Kidney (tissue), 14 donors: ENCODE measurements around the gene MDM2. TPM values are rescaled to one million over a fixed set of nuclear protein-coding genes. Genes with fewer than 3 reads are reported as not detected.

ENCODE experiments used
- DNase-seq, 5 donors: peaks; one replicate each; pipeline ENCODE4 v3.0.0-alpha.2; 2013 to 2020
- FAIRE-seq: peaks from 2 replicates; lab custom pipeline; 2012; peaks lifted over from hg19 to GRCh38; lab: Jason Lieb, UNC
- H3K27ac ChIP-seq, 2 donors: one replicate each; pipeline ENCODE4 v1.7.0; 2013; ENCODE audit warnings: low read depth in 2 of 2, low read length in 2 of 2, inconsistent platforms in 1 of 2
- H3K27me3 ChIP-seq: one replicate; pipeline ENCODE4 v1.7.1; 2013; ENCODE audit warnings: low read length, inconsistent platforms; ENCODE audit not compliant: control insufficient read depth, insufficient read depth
- H3K36me3 ChIP-seq, 3 donors: one replicate each; pipeline versions ENCODE4 v1.7.0 to v1.7.1; 2013; ENCODE audit warnings: low read length in 3 of 3, control low read depth in 1 of 3, inconsistent platforms in 1 of 3; ENCODE audit not compliant: insufficient read depth in 3 of 3, control insufficient read depth in 2 of 3
- H3K4me1 ChIP-seq, 3 donors: one replicate each; pipeline versions ENCODE4 v1.7.0 to v1.7.1; 2013; ENCODE audit warnings: low read length in 3 of 3, inconsistent platforms in 1 of 3, low read depth in 1 of 3; ENCODE audit not compliant: control insufficient read depth in 2 of 3, insufficient read depth in 2 of 3
- H3K4me3 ChIP-seq, 3 donors: one replicate each; pipeline versions ENCODE4 v1.7.0 to v1.8.1; 2013; ENCODE audit warnings: low read length in 3 of 3, control low read depth in 1 of 3, inconsistent platforms in 1 of 3
- H3K9ac ChIP-seq, 3 donors: one replicate each; pipeline versions ENCODE4 v1.7.0 to v1.7.1; 2013; ENCODE audit warnings: low read length in 3 of 3, control low read depth in 1 of 3, inconsistent platforms in 1 of 3
- H3K9me3 ChIP-seq, 3 donors: one replicate each; pipeline versions ENCODE4 v1.7.0 to v1.7.1; 2013; ENCODE audit warnings: low read length in 3 of 3, control low read depth in 1 of 3, inconsistent platforms in 1 of 3; ENCODE audit not compliant: control insufficient read depth in 2 of 3, insufficient read depth in 1 of 3
- intact Hi-C: fragments of 100-400 bp; cut with DNase I; formaldehyde crosslinking; loops from one replicate; pipeline ENCODE4 v1.11.1; 2022
- polyA plus RNA-seq: library from polyadenylated mRNA; stranded (reverse); fragments of 350-450 nt; fragmentation: Illumina TruSeq; extraction: RNeasy Lipid Tissue Mini Kit (QIAGEN cat#74804); gene quantifications from one replicate; pipeline ENCODE4 v1.2.3, GENCODE V29; 2014; ENCODE audit warnings: low read depth, low replicate concordance; ENCODE audit not compliant: insufficient read depth
- total RNA-seq: library from RNA; stranded (reverse); fragmentation: NEBNext Ultra II Directional; extraction: Animal tissue kit (Norgen Biotek cat#: 25700); gene quantifications from one replicate; pipeline ENCODE4 v1.2.1, GENCODE V29; 2021
- TF ChIP-seq, protein P1 (sequence below): IDR thresholded peaks from 3 replicates; pipeline ENCODE4 v1.5.1; 2012; ENCODE audit warnings: mild to moderate bottlenecking, moderate library complexity, borderline replicate concordance; ENCODE audit not compliant: insufficient read depth; ENCODE audit errors: extremely low read depth
- donor health status: control.
- donor health status: control.
- donor health status: control.
- donor health status: control.
- donor health status: control.
- donor health status: DM: yes; HTN: yes; CAD: no.
- donor health status: Normal renal cell carcinoma (clear cell type).

Gene MDM2
- total and polyA plus RNA-seq, 2 donors from 2014 or later: 38.5 to 103 TPM

DNA sequence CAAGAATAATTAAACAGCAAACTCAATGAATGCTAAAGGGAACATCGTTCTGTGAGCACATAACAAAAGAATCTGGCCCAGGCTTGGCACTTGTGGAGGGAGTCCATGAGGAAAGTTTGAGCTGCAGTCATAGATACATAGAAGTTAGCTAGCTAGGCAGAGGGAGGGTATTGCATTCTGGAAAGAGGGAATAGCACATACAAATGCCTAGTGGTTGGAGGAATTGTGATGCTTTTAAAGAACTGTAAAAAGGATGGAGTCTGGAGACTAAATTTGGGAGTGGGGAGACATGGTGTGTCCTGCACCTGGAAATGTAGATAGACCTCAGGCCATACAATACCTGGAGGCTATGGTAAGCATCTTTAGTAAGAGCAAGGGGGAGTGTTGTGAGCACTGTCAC, 38.0 kb upstream of the MDM2 start:
- Histone ChIP-seq H3K9me3 (no peaks in the 10 kb centered on the region), H3K27me3 (no peaks in the 10 kb centered on the region), H3K4me1 (no peaks in the 10 kb centered on the region), H3K4me3 (no peak overlapping the region), H3K36me3 (no peaks in the 10 kb centered on the region), H3K9ac (no peak overlapping the region), H3K27ac (no peak overlapping the region)
- FAIRE-seq: no peak
- TF ChIP-seq, protein P1, sequence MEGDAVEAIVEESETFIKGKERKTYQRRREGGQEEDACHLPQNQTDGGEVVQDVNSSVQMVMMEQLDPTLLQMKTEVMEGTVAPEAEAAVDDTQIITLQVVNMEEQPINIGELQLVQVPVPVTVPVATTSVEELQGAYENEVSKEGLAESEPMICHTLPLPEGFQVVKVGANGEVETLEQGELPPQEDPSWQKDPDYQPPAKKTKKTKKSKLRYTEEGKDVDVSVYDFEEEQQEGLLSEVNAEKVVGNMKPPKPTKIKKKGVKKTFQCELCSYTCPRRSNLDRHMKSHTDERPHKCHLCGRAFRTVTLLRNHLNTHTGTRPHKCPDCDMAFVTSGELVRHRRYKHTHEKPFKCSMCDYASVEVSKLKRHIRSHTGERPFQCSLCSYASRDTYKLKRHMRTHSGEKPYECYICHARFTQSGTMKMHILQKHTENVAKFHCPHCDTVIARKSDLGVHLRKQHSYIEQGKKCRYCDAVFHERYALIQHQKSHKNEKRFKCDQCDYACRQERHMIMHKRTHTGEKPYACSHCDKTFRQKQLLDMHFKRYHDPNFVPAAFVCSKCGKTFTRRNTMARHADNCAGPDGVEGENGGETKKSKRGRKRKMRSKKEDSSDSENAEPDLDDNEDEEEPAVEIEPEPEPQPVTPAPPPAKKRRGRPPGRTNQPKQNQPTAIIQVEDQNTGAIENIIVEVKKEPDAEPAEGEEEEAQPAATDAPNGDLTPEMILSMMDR: no peak
- intact Hi-C loops: no loop called here
- no peak for DNase-seq

DNA sequence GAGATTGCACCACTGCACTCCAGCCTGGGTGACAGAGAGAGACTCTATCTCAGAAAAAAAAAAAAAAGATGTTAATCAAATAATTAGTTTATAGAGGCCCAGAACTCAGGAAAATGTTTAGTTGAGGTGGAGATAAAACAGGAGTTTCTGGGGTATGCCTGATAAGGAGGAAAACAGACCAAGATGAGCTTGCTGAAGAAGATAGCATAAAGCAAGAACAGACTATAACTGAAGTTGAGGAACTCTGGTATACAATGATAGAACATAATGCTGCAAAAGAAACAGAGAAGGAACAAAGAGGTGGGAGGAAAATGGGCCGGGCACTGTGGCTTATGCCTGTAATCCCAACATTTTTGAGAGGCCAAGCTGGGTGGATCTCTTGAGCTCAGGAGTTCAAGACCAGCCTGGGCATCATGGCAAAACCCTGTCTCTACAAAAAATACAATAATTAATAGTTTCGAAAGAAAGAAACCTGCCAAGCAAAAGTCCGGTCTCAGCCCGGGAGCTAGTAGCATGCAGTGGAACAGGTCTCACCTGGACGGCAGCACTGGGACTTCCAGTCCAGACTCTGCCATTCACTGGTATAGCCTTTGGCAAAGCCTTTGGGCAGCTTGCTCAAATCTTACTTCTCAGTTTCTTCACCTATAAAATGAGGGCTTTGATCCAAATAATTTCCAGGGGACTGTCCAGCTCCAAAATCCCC, 36.6 kb upstream of the MDM2 start:
- Histone ChIP-seq H3K27me3 (no peaks in the 10 kb centered on the region), H3K4me3 (no peak overlapping the region)
- DNase-seq: no peak

GRCh38 chr12:68772714-68773113, 35.3 kb upstream of the MDM2 start:
- H3K9ac ChIP-seq: no peak overlapping the region
- H3K27ac ChIP-seq: no peak overlapping the region
- no peaks in the 10 kb centered on the region for H3K4me1 ChIP-seq
- DNase-seq: no peak
- no peak for FAIRE-seq
- H3K36me3 ChIP-seq: no peaks in the 10 kb centered on the region
- H3K27me3 ChIP-seq: no peaks in the 10 kb centered on the region
- intact Hi-C loops: no loop called here
- H3K4me3 ChIP-seq: no peak overlapping the region
- TF ChIP-seq, protein P1: no peak
- H3K9me3 ChIP-seq: no peaks in the 10 kb centered on the region

More for the DNA sequence above, 36.6 kb upstream of the MDM2 start:
- TF ChIP-seq, protein P1: no peak
- Histone ChIP-seq H3K9me3 (no peaks in the 10 kb centered on the region), H3K4me1 (no peaks in the 10 kb centered on the region), H3K9ac (no peak overlapping the region), H3K36me3 (no peaks in the 10 kb centered on the region), H3K27ac (no peak overlapping the region)
- FAIRE-seq: no peak
- intact Hi-C loops: no loop called here

- no peak overlapping the region for H3K9ac ChIP-seq
- TF ChIP-seq, protein P1: no peak
- no peak overlapping the region for H3K27ac ChIP-seq
- no peaks in the 10 kb centered on the region for H3K4me1 ChIP-seq
- intact Hi-C loops: no loop called here
- no peaks in the 10 kb centered on the region for H3K9me3 ChIP-seq
- DNase-seq (no peak), FAIRE-seq (no peak)
- H3K36me3 ChIP-seq: no peaks in the 10 kb centered on the region
- no peak overlapping the region for H3K4me3 ChIP-seq
- H3K27me3 ChIP-seq: no peaks in the 10 kb centered on the region
Observed at GRCh38 chr12:68773582-68773981, 34.4 kb upstream of the MDM2 start.
